WI38 (cell line): Measurements from ENCODE around the gene MCC.

Experiments
- H3K4me3 ChIP-seq: 2 replicates; pipeline ENCODE4 v1.5.1; 2011; ENCODE audit warnings: low read depth, mild to moderate bottlenecking, control low read depth, low read length
- CTCF ChIP-seq: IDR thresholded peaks from 2 replicates; pipeline ENCODE4 v1.5.1; 2012; ENCODE audit warnings: low read depth, mild to moderate bottlenecking, control low read depth, low read length

The MCC gene

GRCh38 chr5:112973036-112973435 lies 515.2 kb downstream of the MCC start:
- no peak overlapping the region for H3K4me3 ChIP-seq
- TF ChIP-seq CTCF, result no peak
